Erythroblast (primary cell): ENCODE data around the gene RNF186.

Experiments
- GATA1 ChIP-seq: IDR thresholded peaks from 2 replicates; pipeline ENCODE4 v1.6.1; 2011; ENCODE audit warnings: low read depth, mild to moderate bottlenecking, control low read depth, low read length, moderate library complexity
- POLR2A ChIP-seq: IDR thresholded peaks from 2 replicates; pipeline ENCODE4 v1.6.1; 2011; ENCODE audit warnings: mild to moderate bottlenecking, low read length

GRCh38 chr1:19835578-19835977, 20.5 kb upstream of the RNF186 start:
- no peak for TF ChIP-seq POLR2A
- TF ChIP-seq GATA1 = no peak
